Transverse colon (tissue), 4 donors: Measurements from ENCODE around the gene CILP. TPM values are rescaled to one million over a fixed set of nuclear protein-coding genes. Genes with fewer than 3 reads are reported as not detected.

Source experiments
- DNase-seq: peaks from one replicate; pipeline ENCODE4 v3.0.0-alpha.2; 2019
- H3K27ac ChIP-seq, 4 donors: fragments of 200-600 bp; sonication (generic); 2 replicates each; pipeline ENCODE4 v1.5.1; 2016 to 2018; ENCODE audit warnings: inconsistent platforms in 4 of 4
- H3K27me3 ChIP-seq: fragments of 200-600 bp; sonication (generic); 2 replicates; pipeline ENCODE4 v1.5.1; 2017; ENCODE audit warnings: inconsistent platforms
- H3K36me3 ChIP-seq, 4 donors: fragments of 200-600 bp; sonication (generic); 2 replicates each; pipeline ENCODE4 v1.5.1; 2017 to 2019; ENCODE audit warnings: inconsistent platforms in 4 of 4
- H3K4me1 ChIP-seq, 4 donors: fragments of 200-600 bp; sonication (generic); 2 replicates each; pipeline ENCODE4 v1.5.1; 2017 to 2020; ENCODE audit warnings: inconsistent platforms in 4 of 4
- H3K4me3 ChIP-seq, 4 donors: fragments of 200-600 bp; sonication (generic); 1 replicate in 1 of 4; 2 replicates in 3 of 4; pipeline versions ENCODE4 v1.5.1 to v1.6.1; 2017 to 2019; ENCODE audit warnings: inconsistent platforms in 4 of 4
- H3K9me3 ChIP-seq, 2 donors: fragments of 200-600 bp; sonication (generic); 2 replicates each; pipeline ENCODE4 v1.5.1; 2017 to 2019; ENCODE audit warnings: inconsistent platforms in 2 of 2
- EP300 ChIP-seq: sonication (generic); formaldehyde crosslinking; IDR thresholded peaks from one replicate; pipeline ENCODE4 v1.6.1; 2017; ENCODE audit warnings: antibody characterized with exemption, low read depth
- POLR2A ChIP-seq: fragments of 450-650 bp; IDR thresholded peaks from one replicate; pipeline ENCODE4 v1.6.1; 2016; ENCODE audit warnings: antibody characterized with exemption, mild to moderate bottlenecking, moderate library complexity
- POLR2AphosphoS5 ChIP-seq, 3 donors: sonication (generic); formaldehyde crosslinking; IDR thresholded peaks; one replicate each; pipeline ENCODE4 v1.6.1; 2016; ENCODE audit warnings: antibody characterized with exemption in 3 of 3
- WGBS, 2 donors: methylation state at CpG; one replicate each; pipeline ENCODE4 v1.1.5; 2018; ENCODE audit warnings: low coverage in 1 of 2; 5-methylcytosine and 5-hydroxymethylcytosine counted together
- in situ Hi-C, 4 donors: fragments of 200-750 bp; cut with MboI; loops; one replicate each; pipeline versions ENCODE4 v1.15.0 to v1.15.1; 2017; ENCODE audit warnings: low sequenced_read_pairs in 3 of 4, low pct_ligation_motif_present in 1 of 4, low pct_unique_long_range_greater_than_20kb in 1 of 4
- intact Hi-C: fragments of 100-400 bp; cut with DNase I; formaldehyde crosslinking; loops from one replicate; pipeline ENCODE4 v1.15.1; 2023; ENCODE audit warnings: low total_unique reads
- total RNA-seq, 4 donors: library from RNA; depleted of rRNA; stranded (reverse); fragments of >200 nt; gene quantifications; one replicate each; pipeline ENCODE4 v1.1.0, GENCODE V29; 2016
- TF ChIP-seq, protein P1 (sequence below), 5 experiments: fragments of 200-600 bp in 3 of 5; fragments of 450-650 bp in 2 of 5; sonication (generic) in 3 of 5; IDR thresholded peaks; 1 replicate in 2 of 5; 2 replicates in 3 of 5; pipeline ENCODE4 v1.5.1; 2016 to 2017; ENCODE audit warnings: antibody characterized with exemption in 5 of 5, inconsistent platforms in 3 of 5, mild to moderate bottlenecking in 2 of 5, moderate library complexity in 1 of 5

CILP gene
- total RNA-seq, 4 donors from 2014 or later, result 8.1 to 89.6 (median 18.5) TPM

DNA sequence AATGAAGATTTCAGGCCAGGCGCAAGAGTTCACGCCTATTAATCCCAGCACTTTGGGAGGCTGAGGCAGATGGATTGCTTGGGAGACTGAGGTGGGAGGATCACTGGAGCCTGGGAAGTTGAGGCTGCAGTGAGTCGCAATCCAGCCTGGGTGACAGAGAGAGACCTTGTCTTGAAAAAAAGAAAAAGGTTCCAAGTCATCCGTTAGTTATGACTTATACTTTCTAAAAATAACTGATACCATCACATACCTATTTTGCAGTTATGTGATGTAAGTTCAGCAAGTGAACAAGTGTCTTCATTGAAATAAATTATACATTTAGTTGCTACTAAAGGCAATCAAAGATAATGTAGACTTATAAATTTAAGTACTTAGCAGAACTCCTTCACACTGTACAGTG lies 48.2 kb downstream of the CILP start:
- H3K27ac ChIP-seq, result no peak overlapping the region
- TF ChIP-seq EP300 (no peak), POLR2A (no peak), POLR2AphosphoS5 (IDR thresholded peaks at IDR 0.05) (no peak)
- TF ChIP-seq, protein P1, sequence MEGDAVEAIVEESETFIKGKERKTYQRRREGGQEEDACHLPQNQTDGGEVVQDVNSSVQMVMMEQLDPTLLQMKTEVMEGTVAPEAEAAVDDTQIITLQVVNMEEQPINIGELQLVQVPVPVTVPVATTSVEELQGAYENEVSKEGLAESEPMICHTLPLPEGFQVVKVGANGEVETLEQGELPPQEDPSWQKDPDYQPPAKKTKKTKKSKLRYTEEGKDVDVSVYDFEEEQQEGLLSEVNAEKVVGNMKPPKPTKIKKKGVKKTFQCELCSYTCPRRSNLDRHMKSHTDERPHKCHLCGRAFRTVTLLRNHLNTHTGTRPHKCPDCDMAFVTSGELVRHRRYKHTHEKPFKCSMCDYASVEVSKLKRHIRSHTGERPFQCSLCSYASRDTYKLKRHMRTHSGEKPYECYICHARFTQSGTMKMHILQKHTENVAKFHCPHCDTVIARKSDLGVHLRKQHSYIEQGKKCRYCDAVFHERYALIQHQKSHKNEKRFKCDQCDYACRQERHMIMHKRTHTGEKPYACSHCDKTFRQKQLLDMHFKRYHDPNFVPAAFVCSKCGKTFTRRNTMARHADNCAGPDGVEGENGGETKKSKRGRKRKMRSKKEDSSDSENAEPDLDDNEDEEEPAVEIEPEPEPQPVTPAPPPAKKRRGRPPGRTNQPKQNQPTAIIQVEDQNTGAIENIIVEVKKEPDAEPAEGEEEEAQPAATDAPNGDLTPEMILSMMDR (IDR thresholded peaks at IDR 0.05), result no peak
- no peak overlapping the region for H3K4me3 ChIP-seq
- H3K36me3 ChIP-seq, result peaks cover 0 to 51% (median 14%) of the 10 kb centered on the region in 4 donors
- intact Hi-C loops, result no loop called here
- 83 to 100% methylated on average over 4 of the region's 4 CpGs for WGBS, 2 donors
- in situ Hi-C loops, result no loop called here
- DNase-seq, result no peak
- H3K27me3 ChIP-seq, result no peaks in the 10 kb centered on the region
- no peaks in the 10 kb centered on the region for H3K9me3 ChIP-seq
- H3K4me1 ChIP-seq, result no peaks in the 10 kb centered on the region

DNA sequence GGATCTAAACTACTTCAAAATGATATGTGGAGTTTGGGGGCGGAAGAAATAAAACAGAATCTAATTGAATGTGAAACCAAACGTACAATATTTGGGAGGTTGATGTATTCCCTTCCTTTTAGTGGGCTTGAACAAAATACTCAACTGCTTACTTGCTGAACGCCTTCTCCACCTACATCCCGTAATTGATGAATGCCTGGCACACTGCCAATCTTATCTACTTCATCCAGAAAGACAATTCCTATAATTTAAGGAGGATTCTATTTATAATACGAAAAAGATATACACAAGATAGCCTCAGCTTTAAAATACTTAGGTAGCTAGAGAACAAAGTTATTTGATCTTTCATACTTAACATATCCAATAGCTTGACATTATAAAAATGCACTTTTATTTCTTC lies 54.6 kb downstream of the CILP start:
- intact Hi-C loops, result no loop called here
- peaks cover 0 to 72% (median 36%) of the 10 kb centered on the region in 4 donors for H3K36me3 ChIP-seq
- 69 to 74% methylated on average over 5 of the region's 5 CpGs for WGBS, 2 donors

GRCh38 chr15:65154720-65155119 lies 56.6 kb downstream of the CILP start:
- DNase-seq, result no peak
- TF ChIP-seq POLR2AphosphoS5 (IDR thresholded peaks at IDR 0.05), result no peak
- no peak for TF ChIP-seq POLR2A
- TF ChIP-seq, protein P1 (IDR thresholded peaks at IDR 0.05), result no peak
- no peak for TF ChIP-seq EP300
- intact Hi-C loops (no loop called here), in situ Hi-C loops (no loop called here)
- no peaks in the 10 kb centered on the region for H3K9me3 ChIP-seq
- H3K27ac ChIP-seq, result no peak overlapping the region
- H3K36me3 ChIP-seq, result peaks cover 0 to 87% (median 36%) of the 10 kb centered on the region in 4 donors
- H3K4me1 ChIP-seq, result no peaks in the 10 kb centered on the region
- H3K4me3 ChIP-seq, result no peak overlapping the region
- H3K27me3 ChIP-seq, result no peaks in the 10 kb centered on the region
- WGBS, 2 donors, result 91 to 94% methylated on average over 6 of the region's 6 CpGs

More for the DNA sequence above, 54.6 kb downstream of the CILP start:
- Histone ChIP-seq H3K27me3 (no peaks in the 10 kb centered on the region), H3K27ac (no peak overlapping the region), H3K9me3 (no peaks in the 10 kb centered on the region), H3K4me3 (no peak overlapping the region), H3K4me1 (no peaks in the 10 kb centered on the region)
- in situ Hi-C loops, result no loop called here
- DNase-seq, result no peak
- TF ChIP-seq EP300 (no peak), POLR2A (no peak), POLR2AphosphoS5 (IDR thresholded peaks at IDR 0.05) (no peak)
- TF ChIP-seq, protein P1 (IDR thresholded peaks at IDR 0.05), result no peak

DNA sequence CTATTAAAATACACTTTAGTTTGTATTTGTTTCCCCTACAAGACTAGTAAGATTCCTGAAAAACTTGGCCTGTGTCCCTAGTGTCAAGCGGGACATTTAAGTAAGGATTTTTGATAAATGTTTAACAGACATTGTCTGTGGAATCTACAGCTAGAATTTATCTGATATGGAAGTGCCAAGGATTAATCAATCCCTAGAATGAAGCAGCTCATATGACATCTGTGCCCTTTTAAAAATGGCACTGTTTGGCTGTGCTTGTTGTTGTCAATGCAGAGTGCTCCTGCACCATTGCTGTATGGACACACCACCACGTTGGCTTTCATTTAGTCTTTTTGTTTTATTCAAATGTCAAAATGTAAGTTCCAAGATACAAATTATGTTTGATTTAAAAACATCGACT lies 63.4 kb downstream of the CILP start:
- Histone ChIP-seq H3K27me3 (no peaks in the 10 kb centered on the region), H3K4me1 (no peaks in the 10 kb centered on the region), H3K27ac (no peak overlapping the region), H3K9me3 (no peaks in the 10 kb centered on the region), H3K36me3 (peaks cover 0 to 34% (median 14%) of the 10 kb centered on the region in 4 donors), H3K4me3 (no peak overlapping the region)
- in situ Hi-C loops, result no loop called here
- WGBS, 2 donors, result 73 to 74% methylated on average over 2 to 3 of the region's 3 CpGs
- intact Hi-C loops, result no loop called here
- TF ChIP-seq POLR2AphosphoS5 (IDR thresholded peaks at IDR 0.05) (no peak), EP300 (no peak), POLR2A (no peak)
- TF ChIP-seq, protein P1 (IDR thresholded peaks at IDR 0.05), result no peak
- no peak for DNase-seq
